Stimulated activated CD8-positive, alpha-beta memory T cell treated with anti-CD3 and anti-CD28 coated beads, Interleukin-7, amount 100 ng/mL, for 24 hours (primary cell): ENCODE measurements around the gene C5orf58.
A peak's percentile ranks its signal among the peaks of the same experiment; 100 is the strongest.

Experiments
- DNase-seq: peaks from one replicate; pipeline ENCODE4 v3.0.0-alpha.2; 2020; ENCODE audit warnings: low read depth

The C5orf58 gene

GRCh38 chr5:170232786-170233185 is at the start of gene C5orf58:
Gene C5orf58, plus strand, starts transcription at chr5:170232985. Its CDS starts 1,992 bp downstream, at chr5:170234977.
- no peak for DNase-seq

- DNase-seq: peak; percentile 4
These were observed 48.7 kb upstream of the C5orf58 start for GRCh38 chr5:170183816-170184687.

- DNase-seq: no peak
These were observed 48.0 kb upstream of the C5orf58 start for GRCh38 chr5:170184737-170185136.

- no peak for DNase-seq
These were observed 46.6 kb upstream of the C5orf58 start for GRCh38 chr5:170186156-170186555.

GRCh38 chr5:170186856-170187255 is 45.9 kb upstream of the C5orf58 start:
- no peak for DNase-seq

DNA sequence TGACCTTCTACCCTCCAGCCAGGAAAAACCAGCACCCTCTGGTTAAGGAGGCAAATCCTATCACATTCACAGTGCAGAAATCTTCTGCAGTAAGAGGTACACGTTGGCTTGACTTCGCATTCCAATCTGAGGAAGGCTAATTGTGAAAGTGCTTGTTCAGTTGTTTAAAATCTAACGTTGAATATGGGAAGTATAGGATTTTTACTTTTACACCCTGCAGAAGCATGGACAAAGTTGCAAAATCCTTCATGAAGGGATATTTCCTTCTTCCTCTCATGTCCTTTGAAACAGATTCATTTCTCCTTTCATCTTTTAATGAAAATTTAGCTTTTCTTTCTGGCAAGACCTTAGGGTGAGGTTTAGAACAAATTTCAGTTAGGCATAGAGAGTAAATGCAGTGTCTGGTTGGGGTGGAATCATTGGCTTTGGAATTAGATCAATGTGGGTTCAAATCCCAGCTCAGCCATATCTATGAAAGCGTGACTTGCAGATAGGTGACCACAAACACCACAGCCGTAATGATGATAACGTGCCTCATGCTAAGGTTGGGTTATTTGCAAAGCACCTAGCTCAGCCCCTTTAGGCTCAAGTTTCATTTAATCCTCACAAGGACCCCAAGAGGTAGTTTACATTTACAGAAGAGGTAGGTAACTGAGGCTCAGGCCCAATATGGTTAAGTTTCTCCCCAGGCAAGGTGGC is 42.2 kb upstream of the C5orf58 start:
- no peak for DNase-seq

DNA sequence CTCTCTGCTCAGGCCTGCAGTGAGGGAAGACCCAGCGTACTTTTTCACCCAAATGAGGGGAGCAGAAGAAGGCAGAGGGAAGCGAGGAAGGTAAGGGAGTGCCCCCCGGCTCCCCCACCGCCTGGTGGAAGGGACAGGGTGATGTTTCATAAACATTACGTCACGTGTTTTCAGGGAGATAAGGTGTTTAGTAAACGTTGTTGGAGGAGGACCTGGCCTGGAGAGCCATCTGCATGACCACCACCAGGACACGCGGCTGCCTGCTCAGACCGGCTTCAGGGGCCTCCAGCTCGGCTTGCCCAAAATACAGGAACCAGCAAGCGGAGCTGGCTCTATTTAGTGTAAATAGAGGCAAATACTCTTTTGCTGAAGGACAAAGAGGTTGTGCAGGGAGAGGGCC is 40.0 kb upstream of the C5orf58 start:
- no peak for DNase-seq

DNA sequence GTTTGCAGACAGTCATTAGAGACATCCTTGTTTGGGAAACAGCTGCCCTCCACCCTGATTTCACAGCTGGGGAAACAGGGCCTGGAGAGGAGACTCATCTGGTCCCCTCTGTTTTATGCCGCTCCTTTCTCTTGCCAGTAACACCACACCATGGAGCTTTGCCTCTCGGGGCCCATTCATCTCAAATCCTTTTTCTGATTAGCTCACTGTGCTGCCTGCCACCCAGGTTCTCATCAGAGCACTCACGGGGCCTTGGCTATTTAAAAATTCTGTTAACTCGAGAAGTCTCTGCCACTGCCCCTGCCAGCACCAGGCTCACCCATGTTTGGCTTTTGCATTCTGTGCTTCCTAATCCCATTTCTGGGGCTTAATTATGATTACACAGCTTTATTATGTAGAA is 36.8 kb upstream of the C5orf58 start:
- no peak for DNase-seq

DNA sequence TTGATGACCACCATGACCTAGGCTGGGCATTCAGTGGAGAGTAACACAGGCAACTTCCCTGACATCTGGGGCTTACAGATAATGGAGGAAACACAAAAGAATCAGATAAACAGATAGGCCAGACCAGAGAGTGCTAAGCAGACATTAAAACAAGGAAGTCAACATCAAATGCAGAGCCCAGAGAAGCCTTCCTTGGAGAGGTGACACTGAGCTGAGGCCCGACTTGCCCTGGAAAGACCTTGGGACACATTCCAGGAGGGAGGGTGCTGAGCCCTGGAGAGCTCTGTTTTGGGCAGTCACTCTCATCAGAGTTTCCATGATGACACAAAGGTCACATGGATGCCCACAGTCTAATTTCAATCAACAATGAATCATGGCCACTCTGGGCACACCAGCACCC is 31.9 kb upstream of the C5orf58 start:
- DNase-seq: no peak

DNA sequence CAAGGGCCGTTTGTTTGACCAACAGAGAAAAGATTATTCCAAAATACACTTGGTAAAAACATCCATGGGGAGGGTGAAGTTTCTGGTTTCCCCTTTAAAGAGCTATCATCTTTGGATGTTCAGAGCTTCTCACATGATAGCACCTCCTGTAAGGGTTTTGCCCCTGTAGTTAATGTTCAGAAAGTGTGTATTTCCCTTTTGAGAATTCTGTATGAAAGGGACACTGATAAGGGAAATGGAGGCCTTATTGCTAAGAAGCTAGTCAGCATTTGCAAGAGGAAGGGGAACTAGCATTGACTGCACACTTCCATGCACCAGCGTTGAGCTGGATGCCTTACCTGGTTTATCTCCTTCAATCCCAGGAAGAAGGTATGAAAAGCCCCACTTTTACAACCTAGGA is 31.5 kb upstream of the C5orf58 start:
- DNase-seq: no peak

- DNase-seq: no peak
These were observed 30.7 kb upstream of the C5orf58 start for GRCh38 chr5:170202117-170202516.

DNA sequence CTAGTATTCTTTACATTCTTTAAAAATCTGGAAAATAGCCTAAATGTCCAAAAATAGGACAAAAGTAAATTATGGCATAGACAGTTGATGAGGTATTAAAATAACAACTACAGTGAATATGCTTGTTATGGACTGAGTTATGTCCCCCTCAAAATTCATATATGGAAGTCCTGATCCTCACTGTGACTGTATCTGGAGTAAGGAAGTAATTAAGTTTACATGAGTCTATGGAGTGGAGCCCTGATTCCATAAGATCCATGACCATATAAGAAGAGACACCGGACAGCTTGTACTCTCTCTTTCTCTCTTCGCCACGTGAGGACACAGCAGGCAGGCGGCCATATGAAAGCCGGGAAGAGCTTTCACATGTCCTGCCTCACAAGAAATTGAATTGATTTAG is 28.6 kb upstream of the C5orf58 start:
- DNase-seq: no peak

GRCh38 chr5:170206216-170206615 is 26.6 kb upstream of the C5orf58 start:
- DNase-seq: no peak

GRCh38 chr5:170206958-170207357 is 25.8 kb upstream of the C5orf58 start:
- no peak for DNase-seq

DNA sequence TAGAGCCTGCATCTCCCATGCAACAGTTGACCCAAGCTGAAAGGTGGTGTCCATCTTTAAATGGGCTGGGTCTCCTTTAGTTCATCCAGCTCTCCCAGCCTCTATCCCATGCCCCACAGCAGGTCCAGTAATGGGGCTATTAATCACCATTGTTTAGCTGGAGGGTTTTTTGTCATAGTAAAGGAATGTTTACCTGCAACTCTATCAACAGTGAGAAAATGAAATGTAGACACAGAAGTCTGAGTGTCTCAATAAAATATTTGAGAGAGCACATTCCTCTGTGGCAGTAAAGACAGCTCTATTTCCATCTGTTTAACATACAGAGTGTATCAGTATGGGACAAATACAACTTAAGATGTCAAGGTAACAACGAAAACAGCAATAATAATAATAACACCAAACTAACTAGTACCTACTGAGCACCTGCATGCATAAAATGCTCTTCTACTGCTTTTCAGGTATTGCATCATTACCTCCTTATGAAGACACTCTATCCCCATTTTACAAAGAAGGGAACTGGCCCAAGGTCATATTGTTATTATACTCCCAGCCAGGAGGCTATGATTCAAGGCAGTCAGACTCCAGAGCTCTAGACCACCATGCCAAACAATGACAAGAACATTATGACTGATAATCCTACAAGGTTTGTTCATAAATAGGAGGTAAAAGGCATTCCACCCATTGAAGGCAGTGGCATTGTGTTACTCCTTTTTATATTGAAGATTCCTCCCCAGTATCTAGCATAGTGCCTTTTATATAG is 21.0 kb upstream of the C5orf58 start:
- DNase-seq: no peak

DNA sequence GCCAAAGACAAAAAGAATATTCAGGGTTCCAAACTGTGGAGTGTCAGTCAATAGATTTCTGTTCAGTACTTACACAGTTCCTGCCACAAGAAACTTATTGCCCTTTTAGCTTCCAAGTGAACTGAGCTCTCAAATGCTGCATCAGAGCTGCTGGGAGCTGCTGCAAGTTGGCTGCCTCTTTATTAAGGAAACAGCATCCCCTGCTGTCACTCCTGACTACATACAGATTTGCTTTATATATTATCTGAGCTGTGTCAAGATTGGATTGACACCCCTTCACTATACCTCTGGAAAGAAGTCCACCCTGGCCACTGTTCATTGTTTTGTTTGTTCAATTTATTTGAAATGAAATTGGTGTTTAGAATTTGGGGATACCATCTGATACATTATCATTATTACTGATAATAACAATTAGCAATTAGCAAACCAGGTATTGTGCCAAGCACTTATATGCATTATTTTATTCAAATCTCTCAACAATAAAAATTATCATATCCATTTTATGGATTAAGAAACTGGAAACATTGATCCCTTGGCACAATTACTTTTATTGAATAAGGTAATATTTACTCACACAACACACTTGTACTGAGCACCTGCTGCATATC is 16.4 kb upstream of the C5orf58 start:
- no peak for DNase-seq

- DNase-seq: no peak
These were observed 15.0 kb upstream of the C5orf58 start for GRCh38 chr5:170217831-170218230.

- no peak for DNase-seq
These were observed 14.1 kb upstream of the C5orf58 start for GRCh38 chr5:170218726-170219125.

DNA sequence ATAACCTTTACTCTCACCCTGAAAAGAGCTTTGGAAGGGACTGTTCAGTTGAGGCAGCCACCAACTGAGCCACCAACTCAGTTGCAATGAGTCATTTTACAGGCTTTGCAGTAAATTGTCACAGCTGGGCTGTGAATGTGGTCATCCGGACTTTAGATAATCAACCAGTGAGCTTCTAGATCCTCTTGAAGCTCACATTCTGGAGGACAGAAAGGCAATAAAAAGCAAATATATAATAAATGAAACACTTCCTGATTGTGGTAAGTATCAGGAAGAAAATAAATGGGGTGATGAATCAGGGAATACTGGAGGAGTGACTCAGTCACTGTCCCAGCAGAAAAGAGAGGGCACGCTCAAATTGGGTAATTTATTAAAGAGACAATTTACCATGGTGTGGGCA is 13.2 kb upstream of the C5orf58 start:
- no peak for DNase-seq

DNA sequence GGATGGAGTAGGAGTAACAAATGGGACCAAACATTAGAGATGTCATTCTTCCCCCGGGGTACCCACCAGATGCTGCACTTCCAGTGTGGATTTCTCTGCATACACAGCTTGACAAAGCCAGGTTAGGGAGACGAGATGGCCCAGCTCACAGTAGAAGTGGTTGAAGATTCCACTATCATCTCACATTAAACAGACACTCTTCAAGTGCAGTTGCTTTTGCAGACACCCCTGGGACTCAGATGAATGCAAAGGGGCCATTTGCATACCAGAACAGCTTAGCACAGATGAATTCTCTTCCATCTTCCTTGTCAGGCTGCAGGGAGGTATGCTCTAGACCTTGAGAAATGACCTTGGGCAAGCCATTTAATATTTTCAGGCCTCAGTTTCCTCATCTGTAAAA is 12.6 kb upstream of the C5orf58 start:
- no peak for DNase-seq

DNA sequence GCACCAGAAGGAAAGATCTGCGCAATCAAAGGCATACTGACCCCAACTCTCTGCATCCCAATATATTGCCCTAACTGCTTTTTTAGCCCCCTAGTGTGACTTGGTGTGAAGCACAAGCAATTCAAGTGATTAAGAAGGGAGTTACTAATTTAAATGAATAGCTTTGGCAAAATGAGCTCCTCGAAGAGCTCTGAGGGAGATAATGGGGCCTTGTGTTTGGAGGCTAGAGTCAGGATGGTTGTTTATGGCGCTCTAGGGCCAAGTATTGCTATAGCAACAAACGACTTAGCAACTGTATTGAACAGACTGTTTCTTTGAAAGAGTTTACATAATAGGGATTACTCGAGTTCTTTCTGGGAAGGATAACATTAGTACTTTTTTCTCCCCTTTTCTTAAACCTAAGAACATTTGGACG is 11.5 kb upstream of the C5orf58 start:
- no peak for DNase-seq

- no peak for DNase-seq
These were observed 9.4 kb upstream of the C5orf58 start for GRCh38 chr5:170223360-170223759.
